ENCODE data around the gene INCA1.

INCA1 gene

DNA sequence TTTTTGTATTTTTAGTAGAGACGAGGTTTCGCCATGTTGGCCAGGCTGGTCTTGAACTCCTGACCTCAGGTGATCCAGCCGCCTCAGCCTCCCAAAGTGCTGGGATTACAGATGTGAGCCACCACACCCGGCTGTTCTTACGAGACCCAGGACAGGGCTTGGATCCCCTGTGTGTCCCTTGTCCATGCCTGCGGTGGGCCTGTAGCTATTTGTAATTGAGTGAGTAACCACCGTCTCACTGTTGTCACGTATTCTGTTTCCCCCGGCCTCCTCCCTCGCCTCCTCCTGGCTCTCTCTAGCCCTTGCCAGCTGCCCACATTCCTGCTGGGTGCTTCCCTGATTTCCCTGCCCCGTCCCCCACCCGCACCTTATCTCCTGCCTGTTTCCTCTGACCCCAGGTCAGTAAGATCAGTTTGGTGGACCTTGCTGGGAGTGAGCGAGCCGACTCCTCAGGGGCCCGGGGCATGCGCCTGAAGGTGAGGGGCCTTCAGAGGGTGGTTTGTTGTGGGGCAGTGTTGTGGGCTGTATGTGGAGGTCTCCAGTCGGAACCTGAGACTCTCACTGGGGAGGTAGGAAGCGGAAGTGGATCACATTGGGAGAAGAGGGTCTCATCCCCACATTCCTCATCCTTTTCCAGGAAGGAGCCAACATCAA lies 6.0 kb upstream of the INCA1 start:
- DNase-seq: no peak

DNA sequence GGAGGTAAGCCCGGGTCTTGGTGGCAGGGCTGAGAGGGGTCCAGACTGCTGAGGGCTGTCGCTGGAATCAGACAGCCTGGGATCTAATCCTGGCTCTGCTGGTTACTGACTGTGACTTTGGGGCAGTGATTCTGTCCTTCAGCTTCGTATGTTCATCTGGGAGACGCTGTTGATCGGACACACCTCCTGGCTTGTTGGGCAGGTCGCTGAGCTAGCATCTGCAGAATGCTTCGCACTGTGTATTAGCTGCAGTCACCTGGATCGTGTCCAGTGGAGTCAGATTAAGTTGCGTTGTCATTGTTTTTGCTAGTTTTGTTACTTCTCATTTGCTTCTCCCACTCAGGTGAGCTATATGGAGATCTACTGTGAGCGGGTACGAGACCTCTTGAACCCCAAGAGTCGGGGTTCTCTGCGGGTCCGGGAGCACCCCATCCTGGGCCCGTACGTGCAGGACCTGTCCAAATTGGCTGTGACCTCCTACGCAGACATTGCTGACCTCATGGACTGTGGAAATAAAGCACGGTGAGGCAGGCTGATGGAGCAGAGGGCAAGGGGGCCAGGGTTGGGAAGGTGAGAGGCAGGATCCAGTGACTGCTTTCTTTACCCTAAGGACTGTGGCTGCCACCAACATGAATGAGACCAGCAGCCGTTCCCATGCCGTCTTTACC lies 4.9 kb upstream of the INCA1 start:
- no peak for DNase-seq

DNA sequence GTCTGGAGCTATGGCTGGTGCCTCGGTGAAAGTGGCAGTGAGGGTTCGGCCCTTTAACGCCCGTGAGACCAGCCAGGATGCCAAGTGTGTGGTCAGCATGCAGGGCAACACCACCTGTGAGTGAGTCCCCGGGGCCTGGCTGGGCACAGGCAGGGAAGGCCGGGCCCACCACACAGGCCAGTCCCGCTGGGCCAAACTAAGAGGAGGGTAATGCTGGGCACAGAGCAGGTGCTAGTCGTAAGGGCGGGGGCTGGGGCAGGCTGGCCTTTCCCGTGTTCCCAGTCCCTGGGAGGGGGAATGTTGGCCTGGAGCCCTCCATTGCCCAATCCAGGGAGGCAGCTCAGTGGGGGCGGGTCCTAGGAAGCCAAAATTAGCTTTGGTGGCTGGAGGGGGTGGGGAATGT lies 2.9 kb upstream of the INCA1 start:
- peak; percentile 54 for DNase-seq

DNA sequence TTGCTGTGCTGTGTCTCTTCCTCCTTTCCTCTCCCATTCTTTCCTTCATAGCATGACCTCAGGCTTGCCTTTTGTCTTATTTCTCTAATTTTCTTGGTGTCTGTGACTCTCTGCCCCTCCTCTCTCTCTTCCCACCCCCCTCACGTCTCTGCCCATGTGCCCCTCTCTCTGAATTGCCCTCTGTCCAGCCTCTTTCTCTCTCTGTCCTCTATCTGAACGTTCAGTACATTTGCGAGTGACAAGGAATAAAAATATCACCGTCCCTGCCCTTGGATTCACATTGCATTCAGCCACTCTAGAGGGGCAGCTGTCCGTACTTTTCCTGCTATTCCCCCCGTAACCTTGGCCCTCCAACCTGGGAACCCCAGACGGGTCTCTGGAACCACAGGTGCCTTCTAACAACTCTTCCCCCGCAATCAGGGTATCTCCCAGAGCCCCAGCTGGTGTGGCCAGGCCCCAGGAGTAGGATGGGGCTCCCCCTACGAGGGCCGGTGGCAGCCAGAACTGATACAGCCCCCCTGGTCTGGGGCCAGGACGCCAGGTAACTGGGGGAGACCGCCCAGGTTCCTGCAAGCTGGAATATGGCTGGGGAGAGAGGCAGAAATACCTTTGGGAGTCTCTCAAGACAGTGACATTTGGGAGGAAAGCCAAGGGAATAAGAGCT lies 2.2 kb upstream of the INCA1 start:
- DNase-seq: no peak

DNA sequence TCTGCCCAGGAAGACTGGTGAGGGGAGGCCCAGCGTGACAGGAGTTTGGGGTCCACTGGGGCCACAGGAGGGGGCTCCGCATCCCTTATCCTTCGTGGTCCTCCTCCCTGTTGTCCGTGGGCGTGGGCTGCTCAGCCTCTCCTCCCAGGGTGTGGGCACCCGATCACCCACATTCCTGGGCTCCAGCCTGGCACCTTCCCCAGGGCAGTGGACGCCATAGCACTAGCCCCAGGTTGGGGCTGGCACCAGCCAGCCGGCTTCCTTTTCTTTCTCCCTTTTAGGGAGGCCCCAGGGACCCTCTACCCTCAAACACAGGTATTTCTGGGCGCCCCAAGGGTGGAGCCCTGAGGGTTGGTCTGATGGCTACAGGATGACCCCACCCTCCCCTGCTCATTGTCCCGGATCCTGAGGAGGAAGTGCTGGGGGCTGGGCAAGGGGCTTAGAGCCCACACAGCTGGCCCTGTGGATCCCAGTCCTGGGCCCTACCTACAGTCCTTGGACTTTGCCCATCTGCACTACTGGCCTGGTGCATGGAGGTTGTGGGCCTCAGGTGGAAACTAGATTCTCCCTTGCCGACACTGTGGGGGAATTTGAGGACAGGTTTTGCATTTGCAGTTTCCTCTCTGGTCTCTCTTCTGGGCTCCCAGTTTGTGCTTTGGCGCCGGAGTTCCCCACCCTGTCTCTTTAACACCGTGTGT lies 1.6 kb upstream of the INCA1 start:
- no peak for DNase-seq

DNA sequence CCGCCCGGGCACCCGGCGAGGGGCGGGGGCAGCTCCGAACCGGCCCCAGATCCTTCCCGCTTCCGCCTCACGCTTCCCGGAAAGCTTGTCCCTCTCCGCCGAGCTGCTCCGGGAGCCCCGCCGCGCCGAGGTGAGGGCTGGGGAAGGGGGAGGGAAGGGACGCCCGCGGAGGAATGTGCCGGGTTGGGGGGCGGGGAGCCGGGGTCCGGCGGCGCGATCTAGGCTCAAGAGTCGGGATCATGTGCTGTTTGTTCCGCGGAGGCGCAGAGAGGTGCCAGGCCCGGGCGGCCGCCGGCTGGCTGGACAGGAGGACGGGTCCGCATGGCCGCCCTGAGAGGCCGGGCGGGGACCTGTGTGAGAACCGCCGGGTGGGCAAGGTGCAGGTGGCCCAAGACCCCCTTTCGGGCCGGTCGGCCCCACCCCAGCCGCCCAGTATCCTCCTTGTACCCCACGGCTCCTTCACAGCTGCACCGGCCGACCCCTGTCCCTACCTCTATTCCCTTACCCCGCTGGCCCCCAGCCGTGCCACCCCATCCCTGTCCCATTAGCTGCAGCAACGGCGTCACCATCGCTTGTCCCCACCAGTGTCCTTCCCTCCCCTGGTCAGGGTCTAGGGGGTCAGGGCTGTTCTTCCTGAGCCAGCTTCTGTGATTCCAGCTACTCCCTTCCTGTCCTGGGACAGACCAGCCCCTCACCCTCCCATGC lies 857 bp upstream of the INCA1 start:
- DNase-seq: peak; percentile 40

DNA sequence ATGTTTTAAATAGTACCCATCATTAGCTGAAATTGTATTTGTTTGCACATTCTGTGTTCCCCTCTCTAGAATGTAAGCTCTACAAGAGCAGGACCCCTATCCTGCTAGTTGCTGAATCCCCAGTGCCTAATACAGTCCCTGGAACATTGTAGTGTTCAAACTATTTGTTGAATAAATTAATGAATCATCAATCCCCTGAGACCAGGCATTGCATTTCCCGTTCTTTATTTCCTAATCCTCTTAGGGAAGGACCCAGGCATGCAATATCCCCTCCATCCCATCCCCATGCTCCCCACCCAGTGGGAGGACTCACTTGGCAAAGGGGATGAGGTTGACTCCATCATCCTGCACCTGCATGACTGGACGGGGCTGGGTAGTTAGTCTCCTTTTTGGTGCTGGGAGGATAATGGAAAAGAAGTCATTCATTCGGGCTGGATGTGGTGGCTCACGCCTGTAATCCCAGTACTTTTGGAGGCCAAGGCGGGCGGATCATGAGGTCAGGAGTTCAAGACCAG lies 3.2 kb downstream of the INCA1 start:
- no peak for DNase-seq

DNA sequence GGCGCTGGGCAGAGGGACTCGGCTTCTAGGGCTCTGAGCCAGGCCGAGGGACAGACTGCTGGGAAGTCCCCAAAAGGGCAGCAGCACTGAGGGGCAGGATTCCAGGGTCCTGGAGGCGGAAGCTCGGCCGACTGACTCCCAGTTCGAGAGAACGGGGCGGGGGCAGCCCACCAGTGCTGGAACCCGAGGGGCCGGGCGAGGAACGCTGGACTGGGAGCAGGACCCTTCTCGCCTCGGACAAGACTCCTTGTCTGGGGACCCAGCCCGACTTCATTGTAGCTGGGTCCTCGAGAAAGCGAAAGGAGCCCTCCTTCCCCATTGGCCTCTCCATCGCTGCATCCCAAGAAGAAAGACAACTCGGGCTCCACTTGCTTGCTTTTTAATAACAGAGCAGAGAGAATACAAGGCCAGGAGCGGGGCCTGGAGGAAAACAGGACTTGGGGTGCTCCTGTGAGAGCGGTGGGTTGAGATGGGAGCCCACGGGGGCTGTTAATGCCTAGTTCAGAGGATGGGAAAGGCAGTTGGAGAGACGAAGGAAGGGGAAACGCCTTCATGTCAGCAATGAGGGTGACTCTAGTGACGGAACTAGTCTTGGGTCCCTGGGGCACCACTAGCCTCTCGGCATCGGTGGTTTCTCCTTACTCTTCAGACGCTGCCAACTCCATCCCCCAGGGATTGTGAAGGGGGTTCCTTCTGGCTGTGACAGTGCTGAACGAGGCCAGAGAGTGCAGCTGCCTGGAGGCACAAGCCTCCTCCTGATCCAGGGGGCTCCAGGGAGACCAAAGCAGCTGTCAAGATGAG lies 9.4 kb downstream of the INCA1 start:
- DNase-seq: peak; percentile 54

DNA sequence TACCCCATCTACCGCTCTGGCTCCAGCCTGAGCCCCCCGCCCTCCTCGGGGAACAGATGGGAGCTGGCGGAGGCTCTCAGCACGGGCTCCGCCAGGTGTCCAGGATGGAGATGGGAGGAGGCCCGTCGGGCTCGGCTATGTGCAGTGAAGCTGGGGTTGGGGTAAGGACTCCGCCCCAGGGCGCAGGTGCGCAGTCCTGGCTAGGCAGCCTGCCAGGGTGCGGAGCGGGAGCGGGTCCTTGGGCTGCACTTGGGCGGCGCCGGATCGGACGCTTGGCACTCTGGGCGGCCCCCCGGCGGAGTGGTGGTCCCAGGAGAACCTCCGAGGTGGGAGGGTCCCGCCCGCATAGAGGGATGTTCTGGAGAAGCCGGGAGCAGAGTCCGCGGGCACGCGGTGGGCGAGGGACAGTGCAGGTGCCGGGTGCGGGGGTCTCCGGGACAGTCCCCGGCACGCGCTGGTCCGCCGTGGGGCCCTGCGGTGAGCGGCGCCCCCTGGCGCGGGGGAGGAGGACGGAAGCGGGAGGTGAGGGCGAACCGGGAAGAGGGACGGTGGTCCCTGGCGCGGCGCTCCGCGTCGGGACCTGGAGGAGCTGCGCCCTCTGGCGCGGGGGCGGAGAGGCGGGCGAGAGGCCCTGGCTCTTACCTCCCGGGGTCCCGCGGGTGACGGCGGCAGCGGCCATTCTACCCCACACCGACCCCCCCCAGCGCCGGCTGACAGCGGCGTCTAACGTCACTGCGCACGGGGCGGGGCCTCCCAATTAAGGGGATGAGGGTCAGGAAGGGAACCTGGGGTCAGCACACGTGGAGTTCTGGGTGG lies 10.2 kb downstream of the INCA1 start, which contains the start of gene CAMTA2:
Gene CAMTA2 (minus strand): TSS at position 725 of the 816 bp plus-strand sequence. CDS start 1,453 bp downstream, outside the sequence.
- peak; percentile 89 for DNase-seq

DNA sequence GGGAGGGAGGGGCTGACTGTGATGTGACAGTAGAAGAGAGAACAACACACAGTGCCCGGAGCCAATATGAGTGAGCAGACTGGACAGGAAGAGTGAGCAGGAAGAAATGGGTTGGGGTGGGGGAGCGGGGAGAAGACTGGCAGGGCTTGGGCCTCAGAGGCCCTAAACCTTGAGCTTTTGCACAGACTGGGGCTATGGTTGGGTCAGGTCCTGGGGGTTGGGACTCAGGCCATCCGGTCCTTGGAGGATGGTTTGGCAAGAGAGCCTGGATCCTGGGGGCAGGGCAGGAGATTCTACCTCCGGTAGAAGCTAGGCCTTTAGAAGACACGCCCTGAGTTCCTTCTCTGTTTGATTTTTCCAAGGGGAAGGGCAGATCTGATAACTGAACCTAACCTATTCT lies 10.9 kb downstream of the INCA1 start:
- no peak for DNase-seq

DNA sequence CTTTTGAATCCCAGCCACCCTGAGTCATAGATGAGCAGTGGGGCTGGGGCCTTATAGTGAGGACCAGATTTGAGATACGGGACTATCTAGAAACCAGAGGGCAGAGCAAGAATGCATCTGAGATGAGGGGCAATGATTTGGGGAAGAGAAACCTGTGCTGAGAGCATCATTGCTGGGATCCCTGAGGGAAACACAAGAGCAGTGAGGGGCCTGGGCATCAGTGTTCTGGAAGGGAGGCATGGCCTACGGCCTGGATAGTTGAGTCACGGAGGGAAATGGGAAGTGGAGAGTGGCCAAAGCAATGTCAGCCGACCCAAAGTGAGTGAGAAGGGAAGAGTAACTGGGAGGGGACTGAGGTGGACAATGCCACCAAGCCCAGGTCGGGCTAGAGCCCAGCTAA lies 15.0 kb downstream of the INCA1 start:
- no peak for DNase-seq

DNA sequence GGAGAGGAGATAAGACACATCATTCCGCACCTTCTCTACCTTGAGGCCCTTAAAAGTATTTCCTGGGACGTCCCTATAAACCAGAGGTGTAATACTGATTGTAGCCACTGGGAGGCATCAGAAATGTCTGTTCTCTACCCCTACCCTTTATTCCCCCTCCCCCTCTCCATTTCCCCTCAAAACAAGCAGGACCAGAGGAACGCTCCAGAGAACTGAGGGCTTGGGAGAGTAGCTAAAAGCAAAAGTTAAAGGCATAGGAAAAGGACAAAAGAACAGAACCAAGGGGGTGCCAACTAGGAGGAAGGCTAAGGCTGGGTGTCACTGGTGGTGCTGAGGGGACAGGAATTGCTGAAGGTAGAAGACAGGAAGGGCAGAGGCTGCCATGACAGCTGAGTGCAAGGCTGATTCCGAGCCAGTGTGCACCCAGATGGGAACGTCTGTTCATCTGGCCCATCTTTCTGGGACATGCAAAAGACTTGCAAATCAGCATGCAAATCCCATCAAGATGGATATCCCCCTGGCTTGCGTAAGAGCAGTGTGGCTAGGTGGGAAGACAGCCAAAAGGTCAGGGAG lies 16.6 kb downstream of the INCA1 start:
- no peak for DNase-seq

DNA sequence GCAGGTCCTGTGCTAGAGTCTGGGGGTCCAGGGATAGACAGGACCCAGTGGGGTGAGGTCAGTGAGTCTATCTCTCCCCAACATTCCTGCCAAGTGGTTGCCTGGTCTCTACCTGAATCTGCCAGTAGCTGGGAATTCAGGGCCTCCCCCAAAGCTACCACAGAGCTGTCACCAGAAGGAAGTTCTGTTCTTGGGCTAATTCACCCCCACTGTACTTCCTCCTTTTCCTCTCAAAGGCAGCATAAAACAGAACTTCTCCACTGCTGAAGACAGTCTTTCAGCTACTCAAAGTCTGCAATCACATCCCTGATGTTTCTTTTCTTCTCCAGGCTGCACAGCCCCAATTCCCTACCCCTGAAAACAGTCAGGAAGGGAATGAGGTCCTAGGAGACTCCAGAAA lies 18.6 kb downstream of the INCA1 start:
- no peak for DNase-seq

DNA sequence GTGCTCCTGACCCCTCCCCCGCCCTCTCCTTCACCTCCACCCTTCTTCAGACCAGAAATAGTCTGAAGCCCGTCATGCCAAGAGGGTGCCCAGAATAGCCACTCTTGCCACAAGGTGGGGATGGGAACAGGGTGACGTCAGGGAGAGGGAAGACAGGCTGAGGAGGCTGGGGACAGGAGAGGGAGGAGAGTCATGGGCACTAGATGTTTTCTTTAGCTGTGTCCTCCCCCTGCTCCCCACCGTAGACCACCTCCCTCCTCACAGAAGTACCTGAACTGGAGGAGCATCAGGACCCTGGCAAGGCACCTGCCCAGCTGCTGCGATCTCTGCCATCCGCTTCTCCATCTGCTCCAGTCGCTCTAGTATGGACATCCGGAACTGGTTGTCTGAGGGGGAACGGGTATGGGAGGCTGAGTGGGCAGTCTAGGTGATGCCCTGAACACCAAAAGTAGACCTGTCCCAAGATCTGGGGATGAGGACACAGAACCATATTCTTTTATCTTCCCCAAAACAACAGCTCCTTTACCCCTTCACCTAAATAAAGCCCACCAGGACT lies 23.1 kb downstream of the INCA1 start:
- no peak for DNase-seq

DNA sequence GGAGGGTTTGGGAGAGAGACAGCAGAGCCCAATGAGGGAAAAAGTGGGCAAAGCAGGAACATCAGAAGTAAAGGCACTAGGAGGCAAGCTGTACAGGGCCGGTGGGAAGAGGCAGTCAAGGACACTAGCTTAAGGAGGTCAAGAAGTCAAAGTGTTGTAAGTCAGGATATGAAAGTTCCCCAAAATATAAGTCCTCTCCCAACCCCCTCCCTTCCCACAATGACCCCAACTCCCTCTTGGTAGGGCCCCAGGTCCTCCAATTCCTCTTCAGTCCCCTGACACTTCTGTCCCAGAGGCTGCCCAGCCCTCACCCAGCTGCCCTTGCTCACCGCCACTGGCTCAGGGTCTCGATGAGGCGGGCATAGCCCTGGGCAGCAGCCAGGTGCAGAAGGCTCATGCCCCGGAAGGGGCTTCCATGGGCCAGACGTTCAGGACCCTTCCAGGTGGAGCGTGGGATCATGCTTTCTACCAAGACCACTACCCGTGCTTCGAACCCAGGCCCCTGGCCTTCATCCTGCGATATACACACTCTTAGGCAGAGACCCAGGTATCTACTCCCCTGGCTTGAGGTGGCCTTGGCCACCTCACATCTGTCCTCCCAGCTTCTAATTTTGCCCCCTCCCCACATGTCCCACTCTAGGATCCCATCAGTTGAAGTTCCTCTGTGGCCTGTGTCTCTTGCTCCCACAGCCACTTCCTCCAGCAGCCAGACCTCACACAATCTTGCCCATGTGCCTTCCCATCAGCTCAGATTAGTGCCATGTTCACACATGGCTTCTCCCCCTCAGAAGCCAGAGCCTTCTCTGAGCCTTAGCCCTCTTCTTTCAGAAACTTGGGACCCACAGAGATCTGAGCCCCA lies 23.8 kb downstream of the INCA1 start:
- DNase-seq: no peak

DNA sequence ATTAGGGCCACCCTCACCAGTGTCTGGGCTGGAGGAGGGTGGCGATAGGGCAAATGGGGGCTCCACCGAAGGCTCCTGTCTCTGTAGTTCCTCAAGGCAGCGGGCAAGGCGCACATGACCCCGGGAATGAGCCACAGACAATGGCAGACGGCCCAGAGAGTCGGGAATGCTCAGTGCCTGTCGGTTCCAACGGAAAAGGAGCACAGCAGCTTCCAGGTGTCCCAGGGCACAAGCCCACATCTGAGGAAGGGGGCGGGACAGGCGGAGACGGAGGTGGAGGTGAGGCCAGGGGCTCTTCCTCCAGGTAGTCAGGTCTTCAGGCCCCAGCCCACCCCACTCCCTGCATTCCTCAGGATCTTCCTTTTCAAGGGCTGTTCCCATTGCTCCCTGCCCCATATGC lies 24.6 kb downstream of the INCA1 start:
- no peak for DNase-seq

DNA sequence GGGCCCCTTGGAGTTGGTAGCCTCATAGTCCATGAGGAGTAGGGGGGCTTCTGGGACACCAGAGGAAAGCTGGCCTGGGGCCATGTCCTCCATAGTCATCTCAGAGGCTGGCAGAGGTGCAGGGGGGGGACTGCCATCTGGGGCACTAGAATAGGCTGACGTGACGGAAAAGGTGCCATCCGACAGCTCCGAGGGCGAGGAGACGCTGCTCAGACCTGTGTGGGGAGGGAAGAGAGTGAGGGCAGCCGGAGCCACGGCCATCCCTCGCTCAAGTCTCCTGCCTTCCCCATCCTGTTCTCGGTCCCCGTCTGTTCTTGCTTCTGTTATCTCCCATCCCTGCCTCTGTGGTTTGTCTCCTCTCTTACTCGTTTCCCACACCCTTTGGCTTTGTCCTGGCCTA lies 25.0 kb downstream of the INCA1 start:
- no peak for DNase-seq

DNA sequence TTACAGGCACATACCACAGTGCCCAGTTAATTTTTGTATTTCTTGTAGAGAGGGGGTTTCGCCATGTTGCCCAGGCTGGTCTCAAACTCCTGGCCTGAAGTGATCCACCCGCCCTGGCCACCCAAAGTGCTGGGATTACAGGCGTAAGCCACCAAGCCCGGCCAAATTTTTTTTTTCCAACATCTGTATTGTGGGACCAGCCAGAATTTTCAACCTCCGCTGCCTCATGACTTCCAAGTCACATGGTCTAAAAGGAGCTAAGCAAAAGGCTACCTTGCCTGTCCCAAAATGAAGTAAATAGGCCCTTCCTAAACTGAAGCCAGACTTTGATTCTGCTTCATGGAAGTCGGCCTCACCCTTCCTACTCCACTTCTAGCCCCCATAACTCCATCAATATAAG lies 25.5 kb downstream of the INCA1 start:
- DNase-seq: no peak

DNA sequence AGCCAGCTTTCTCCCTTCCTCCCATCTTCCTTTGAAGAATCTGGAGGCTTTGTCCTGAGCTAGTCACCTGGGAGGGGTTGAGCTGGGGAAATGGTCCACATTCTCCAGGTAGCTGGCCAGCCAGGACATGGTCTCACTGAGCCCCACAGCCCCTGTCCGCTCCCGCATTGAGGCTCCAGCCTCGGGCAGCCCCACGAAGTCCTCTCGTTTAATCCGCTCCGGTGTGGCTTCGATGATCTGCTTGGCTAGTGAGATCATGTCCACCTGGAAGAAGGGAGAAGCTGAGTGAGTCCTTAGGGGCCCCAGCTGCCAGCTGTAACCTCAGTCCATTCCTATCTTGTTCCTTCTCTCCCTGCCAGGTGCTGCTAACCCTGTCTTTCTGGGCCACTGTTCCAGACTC lies 27.0 kb downstream of the INCA1 start:
- DNase-seq: no peak
